GM18499 (cell line): Measurements from ENCODE around the gene BBS7.

Source experiments
- ATAC-seq: cut with Tn5 transposase; IDR thresholded peaks from one replicate; pipeline ENCODE4 v1.9.1; 2021; ENCODE audit warnings: moderate number of reproducible peaks; ENCODE audit not compliant: insufficient read depth, unreplicated experiment

BBS7 gene

DNA sequence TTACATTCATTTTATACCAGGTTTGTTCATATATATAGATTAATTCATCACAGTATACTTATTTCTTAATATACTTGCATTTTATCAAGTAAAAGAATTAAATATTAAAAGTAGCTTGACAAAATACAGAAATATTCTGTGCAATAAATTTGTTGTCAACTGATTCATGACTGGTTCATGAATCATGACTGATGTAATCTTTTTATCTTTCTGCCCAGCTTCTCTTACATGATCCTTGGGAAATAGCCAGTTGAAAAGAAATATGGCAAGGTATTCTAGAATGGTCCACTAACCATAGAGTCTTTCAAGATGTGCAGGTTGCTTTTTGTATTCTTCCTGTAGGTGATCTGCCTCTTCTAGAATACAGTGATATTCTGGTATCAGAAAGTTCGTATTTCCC, 42.4 kb downstream of the BBS7 start:
- ATAC-seq = no peak

DNA sequence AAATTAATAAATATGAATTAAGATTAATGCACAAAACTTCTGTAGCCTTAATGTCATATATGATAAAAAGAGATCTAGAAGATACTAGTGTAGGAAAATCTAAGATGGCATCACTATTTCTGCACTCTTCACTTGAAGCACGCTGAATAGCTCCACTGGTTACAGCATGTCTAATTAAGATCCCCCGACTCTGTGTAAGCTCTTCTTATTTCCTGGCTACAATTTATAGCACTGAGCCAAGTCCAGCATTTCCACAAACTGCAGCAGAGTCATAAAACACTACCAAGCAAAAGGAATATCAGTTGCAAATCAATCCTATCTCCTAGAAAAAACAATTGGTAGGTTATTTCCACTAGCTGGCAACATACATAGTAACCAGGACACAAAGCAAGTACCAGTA, 45.3 kb downstream of the BBS7 start:
- no peak for ATAC-seq

DNA sequence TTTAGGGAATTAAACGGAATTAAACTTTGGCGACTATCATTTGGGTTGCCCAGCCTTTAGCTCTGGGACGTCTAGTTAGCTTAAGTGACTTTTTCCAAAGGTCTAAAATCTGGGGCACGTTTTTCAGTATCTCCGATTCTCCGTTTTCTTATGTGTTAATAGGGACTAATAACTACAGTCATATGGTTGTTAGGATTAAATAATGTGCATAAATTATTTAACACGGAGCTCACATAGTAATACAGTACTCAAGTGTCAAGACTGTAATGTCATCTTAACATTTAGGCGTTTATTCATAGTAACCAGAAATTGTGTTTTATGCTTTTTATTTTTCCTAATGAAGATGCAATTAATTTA, 46.1 kb downstream of the BBS7 start:
- no peak for ATAC-seq

DNA sequence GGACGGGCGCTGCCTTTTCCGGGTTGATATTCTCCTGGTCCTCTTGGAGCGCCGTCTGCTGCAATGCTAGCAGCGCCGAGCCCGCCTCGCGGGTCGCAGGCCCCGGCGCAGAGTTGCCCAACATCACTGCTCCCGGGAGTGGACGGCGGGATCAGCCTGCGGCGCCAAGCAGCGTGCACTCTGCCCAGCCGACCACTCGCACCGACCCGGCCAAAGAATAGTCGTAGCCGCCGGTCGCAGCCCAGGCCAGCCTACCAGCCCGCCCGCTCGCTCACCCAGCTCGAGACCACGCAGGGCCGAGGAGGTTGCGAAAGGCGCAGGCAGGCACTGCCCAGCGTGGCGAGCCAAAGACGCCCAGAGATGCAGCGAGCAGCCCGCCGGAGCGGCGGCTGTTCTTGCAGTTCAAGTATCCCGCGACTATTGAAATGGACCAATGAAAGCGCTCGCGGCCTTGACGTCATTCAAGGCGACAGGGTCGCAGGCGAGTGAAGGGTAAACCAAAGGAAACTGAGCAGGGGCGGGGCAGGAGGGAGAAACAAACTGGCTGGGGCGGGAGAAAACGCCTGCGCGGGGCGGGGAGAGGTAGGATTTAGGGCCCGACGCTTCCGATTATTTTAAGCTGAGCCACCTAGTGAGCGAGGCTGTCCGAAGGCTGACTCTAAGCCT, 46.6 kb downstream of the BBS7 start, which contains the start of gene CCNA2:
CCNA2 (minus strand) TSS at position 379 of the 666 bp plus-strand sequence; CDS start at position 124, 255 bp downstream.
- peak; percentile 87 for ATAC-seq

DNA sequence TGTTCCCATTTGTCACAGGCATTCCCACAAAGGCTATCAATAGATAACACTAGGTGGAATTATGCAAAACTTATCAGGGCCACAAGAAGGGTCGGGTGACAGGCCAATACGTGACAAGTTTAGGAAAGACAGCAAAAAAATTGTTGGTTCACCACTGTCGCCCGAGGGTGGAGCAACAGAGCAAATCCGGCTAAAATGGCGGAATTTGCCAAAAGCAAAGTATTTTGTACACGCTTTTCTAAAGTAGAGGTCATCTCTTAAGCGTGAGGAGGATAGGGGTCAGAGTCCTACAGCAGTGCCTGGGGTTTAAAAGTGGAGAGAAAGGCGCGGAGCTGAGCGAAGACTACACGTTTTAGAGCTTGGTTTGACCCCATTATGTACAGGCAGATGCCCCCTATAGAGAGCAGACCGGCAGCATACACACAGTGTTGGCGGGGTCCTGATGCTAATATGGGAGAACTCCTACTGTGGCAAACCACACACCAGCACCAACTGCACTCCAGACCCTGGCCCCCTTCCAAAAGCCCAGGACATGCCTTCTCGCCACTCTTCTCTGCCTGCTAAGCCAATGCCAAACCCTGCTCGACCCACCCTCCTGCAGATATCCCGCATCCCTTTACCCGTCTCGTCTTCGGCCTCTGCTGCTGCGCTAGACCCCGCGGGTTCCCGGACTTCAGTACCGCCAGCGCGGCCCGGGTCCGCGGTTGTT, 47.3 kb downstream of the BBS7 start:
- ATAC-seq = peak; percentile 43

DNA sequence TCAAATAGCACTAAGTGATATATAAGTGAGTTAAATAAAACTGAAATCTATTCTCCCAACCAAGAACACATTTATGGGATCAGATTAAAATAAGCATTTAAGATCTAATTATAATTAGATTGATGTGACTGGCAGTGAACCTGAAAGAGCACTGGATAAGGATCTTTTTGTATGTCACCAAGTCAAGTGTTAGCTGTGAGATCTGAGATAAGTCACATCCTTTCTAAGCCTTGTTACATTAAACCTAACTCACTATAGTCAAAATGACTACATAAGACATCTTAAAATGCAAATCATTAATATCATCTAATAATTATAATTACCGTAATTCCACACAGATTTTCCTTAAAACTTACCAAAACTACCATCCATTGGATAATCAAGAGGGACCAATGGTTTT, 48.2 kb downstream of the BBS7 start:
- ATAC-seq = no peak

DNA sequence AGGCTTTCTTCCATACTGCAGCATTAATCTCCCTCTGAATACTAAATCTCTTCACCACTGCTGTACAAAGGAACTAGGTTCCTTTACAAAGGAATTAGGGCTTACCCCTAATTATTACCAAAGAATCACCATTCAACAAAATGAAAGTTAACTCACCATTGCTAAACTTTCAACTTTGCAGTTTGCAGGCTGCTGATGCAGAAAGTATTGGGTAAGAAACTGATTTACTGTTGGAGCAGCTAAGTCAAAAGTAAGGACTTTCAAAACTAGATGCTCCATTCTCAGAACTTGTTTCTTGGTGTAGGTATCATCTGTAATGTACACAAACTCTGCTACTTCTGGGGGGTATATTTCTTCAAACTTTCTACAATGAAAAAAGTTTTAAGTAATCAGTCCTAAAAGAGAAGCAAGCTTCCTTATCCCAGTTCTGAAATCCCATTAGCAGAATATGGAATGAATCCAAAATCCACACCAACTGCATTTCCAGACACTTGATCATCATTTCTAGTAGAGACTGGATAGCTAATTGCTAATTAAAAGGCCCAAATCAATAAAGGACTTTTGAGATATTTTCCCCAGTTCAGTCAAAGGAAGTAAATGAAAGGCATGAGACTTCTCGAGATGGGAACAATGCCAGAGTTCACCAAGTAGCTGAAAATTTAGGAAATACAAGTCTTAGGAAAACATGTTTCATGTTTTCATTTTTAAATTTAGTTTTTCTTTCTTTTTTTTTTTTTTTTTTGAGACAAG, 50.9 kb downstream of the BBS7 start:
- ATAC-seq = no peak

DNA sequence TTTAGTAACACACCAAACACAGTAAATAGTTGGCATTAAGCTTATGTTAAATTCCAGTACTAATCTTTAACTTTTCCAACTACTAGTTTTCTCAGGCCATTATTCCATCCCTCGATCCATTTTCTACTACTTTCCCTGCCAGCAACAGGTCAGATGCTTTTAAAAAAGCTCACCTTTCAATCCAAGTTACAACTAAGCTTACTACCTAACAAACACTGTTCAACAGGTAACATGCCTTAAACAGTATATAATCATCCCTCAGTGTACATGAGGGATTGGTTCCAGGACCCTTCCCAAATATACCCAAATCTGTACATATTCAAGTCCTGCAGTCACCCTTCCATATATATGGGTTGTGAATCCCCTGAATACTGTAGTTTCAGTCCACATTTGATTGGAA, 52.1 kb downstream of the BBS7 start:
- no peak for ATAC-seq

DNA sequence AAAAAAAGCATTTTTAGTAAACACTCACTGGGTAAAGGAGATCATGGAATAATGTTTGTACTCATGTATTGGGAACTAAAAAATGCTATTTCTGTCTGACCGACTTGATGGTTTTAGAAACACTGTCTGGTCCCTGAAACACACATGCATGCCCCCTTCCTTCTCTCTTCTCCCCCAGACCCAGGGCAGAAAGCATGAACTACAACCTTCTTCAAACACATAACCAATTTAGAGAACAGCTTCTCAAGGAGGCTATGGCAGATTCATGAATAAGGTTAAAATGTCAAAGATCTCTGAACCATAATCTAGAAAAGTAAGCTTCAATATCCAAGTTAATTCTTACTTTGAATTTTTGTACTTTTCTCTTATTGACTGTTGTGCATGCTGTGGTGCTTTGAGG, 52.6 kb downstream of the BBS7 start:
- ATAC-seq = no peak

DNA sequence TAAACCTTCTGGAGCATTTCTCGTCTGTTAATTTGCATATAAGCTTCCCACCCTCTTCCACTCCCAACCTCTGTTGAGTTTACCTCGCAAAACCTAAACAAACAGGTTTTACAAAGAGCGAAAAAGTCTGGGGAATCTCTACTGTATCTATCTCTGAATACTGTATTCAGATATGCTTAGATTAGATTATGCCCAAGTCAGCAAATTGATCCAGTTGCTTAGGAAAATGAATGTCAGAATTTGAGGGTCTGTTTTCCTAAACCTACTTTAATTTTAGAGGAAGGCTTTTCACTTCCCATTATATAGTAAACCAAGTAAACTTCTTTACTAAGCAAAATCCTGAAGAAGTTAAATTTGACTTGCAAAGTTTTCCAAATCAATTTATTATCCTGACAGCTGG, 53.3 kb downstream of the BBS7 start:
- ATAC-seq = no peak

DNA sequence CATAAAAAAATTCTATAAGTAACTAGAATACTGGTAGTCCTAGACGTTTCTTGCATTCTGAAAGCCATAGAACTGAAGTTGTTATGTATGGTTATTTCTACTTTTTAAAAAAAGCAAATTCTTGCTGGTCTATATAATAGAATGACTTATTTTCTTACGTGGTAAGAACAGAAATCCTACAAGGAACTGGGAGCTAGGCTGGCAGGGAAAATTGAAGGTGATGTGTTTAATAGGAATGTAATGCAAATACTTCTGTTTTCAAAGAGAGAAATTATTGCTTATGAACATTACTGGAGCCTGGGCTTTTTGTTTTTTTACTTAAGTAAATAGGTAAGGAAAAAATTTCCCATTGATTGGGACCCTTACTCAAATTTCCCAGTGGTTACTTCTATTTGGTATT, 55.5 kb downstream of the BBS7 start:
- ATAC-seq = no peak

DNA sequence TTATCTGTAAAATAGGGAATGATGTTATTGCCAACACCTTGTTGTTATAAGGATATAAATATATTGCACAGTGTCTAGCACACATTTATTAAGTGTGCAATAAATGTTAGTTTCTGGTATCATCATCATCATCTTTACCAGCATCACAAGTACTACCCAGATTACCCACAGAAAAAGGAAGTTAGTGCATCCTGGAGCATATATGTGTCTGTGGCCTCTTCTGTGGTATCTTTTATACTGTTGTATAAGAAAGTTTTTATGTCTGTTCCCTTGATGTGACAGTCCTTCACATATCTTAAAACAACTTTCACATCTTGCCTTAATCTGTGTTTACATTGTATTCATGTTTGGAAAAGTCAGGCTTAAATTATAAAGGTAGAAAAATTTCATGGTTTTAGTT, 59.2 kb downstream of the BBS7 start:
- no peak for ATAC-seq

DNA sequence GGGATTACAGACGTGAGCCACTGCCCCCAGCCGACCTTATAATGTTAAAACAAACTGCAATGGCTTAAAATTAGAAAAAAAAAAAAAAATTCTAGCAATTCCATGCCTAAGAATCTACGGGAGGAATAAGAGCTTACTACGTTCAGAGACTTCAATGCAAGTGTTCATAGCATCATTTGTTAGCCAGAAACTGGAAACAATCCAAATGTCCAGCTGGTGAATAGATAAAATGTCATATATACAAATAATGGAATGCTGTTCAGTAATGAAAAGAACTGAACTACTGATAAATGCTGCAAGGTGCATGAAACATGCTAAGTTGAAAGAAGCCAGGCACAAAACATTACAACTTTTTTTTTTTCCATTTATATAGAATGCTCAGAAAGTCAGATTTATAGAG, 63.9 kb downstream of the BBS7 start:
- no peak for ATAC-seq

DNA sequence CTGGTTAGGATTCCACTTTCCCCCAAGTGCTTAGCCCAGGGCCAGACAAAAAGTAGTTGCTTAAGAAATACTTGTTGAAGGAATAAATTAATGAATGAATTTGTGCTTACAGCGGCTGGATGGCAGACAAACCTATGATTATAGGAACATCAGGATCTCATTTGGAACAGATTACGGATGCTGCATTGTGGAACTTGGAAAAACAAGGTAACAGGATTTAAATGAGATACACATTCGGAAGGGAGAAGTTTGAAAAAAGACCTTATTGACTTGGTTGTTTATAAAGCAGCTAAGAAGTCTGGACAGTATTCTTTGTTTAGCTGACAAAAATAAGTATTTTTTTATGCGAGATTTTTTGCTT, 68.6 kb downstream of the BBS7 start:
- ATAC-seq = no peak

DNA sequence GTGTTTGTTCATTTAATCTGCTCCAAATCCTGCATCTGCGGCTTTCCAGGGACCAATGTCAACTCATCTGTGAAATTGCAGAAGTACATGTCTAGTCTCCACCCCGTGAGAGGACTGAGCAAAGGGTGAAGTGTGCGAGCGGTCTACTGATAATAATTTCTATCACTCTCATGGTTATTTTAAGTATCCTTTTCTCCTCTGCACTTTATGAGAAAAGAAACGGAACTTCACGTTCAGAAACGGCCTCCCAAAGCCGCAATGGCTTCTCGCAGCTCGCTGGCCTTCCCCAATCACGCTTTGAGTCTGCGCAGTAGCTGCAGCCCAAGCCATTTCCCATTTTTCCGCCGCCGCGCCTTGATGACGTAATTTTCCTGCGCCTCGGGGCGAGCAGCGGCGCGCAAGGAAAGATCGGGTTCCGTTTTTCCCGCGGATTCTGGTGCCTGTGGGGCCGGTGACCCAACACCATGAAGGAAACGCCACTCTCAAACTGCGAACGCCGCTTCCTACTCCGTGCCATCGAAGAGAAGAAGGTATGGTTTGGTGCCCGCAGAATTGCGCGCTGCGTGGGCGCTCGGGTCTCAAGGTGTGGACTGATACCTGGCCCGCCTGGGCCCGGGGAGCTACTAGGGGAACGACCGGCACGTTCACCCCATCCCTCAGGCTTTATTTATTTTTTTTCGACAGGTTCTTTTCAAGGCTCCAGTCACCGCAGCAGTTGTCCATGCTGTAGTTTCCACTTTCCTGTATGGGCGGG, 69.1 kb downstream of the BBS7 start, which contains the start of gene EXOSC9:
EXOSC9 (plus strand) TSS at position 363 of the 754 bp plus-strand sequence; CDS start at position 465, 102 bp downstream.
- ATAC-seq = peak; percentile 70

DNA sequence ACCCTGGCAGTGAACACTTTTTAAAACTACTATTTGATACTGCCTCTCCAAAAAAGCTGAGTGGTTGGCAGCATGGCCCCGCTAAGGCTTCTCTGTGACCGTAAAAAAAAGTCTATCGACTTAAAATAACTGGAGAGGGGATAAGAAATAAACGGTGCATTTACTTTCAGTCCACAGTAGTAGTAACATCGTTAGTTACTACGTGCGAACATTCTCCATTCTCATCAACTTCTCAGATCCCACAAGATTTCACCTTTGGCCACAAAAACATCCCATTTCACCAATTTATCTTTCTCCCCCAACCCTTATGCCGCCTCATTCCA, 69.7 kb downstream of the BBS7 start:
- ATAC-seq = peak; percentile 13

DNA sequence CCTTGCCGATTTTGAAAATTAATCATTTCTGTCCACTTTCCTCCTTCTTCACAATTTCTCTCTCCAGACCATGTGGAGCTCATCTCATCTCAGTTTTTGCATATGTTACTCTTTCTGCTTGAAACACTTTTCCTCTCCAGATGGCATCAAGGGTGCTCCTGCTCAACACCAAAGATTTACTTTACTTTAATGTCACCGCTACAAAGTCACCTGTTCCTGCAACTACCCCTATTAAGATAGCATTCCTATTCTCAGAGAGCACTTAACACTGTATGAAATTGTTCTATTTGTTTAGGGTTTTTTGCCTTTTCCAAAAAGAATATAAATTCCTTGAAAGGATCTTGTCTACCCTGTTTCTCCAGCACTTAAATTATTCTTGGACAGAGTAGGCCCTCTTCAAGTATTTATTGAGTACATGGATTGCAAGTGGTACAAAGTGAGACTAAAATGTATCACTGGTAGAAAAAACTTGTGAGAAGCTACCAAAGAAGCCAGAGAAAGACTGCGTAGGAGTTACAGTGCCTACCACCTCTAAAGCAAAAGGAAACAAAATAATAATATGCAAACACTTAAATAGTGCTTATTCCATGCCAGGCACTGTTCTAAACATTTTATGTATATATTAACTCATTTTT, 70.3 kb downstream of the BBS7 start:
- ATAC-seq = no peak

DNA sequence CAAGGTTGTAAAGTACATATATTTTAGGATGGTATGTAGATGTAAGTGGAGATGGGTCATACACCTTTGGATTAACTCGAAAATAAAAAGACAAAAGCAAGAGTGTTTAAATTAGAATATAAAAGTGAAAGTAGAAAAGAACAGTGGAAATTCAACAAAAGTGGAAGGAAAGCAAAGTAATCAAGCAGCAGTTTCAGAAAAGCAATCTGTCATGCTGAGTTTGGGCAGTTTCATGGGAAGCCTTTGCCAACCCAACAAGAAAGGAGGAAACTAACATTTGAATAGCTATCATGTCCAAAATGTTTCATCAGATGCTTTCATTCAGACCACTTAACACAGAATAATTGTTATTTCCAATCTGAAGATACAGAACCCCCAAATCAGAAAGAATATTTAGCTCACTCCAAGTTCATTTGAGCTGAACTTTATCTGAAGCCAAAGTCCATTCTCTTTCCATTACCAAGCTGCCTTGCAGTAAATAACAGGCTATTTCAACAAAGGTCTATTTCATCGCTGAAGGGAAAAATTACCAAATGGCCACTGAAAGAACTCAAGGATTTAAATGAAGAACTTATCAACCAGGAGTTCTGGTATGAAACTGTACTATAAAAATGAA, 71.0 kb downstream of the BBS7 start:
- ATAC-seq = no peak

DNA sequence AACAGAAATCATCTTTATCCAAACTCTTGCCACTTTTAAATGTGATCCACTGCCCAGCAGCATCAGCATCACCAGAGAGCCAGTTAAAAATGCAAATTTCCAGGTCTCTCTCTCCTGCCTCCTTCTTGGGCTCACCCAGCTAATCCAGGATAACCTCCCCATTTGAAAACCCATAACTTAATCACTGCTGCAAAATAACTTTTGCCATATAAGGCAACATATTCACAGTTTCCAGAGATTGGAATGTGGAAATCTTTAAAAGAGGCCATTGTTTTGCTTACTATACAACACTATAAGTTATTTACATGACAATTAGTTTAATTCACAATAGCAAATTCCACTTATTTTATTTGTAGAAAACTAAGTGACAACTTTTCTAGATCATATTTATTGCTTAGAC, 74.0 kb downstream of the BBS7 start:
- ATAC-seq = no peak
